HG02973 (cell line): ENCODE data around the gene MTOR.
A peak's percentile ranks its signal among the peaks of the same experiment; 100 is the strongest.

ENCODE experiments used
- ATAC-seq: cut with Tn5 transposase; IDR thresholded peaks from one replicate; pipeline ENCODE4 v1.9.1; 2021; ENCODE audit warnings: moderate library complexity; ENCODE audit not compliant: unreplicated experiment

MTOR gene

DNA sequence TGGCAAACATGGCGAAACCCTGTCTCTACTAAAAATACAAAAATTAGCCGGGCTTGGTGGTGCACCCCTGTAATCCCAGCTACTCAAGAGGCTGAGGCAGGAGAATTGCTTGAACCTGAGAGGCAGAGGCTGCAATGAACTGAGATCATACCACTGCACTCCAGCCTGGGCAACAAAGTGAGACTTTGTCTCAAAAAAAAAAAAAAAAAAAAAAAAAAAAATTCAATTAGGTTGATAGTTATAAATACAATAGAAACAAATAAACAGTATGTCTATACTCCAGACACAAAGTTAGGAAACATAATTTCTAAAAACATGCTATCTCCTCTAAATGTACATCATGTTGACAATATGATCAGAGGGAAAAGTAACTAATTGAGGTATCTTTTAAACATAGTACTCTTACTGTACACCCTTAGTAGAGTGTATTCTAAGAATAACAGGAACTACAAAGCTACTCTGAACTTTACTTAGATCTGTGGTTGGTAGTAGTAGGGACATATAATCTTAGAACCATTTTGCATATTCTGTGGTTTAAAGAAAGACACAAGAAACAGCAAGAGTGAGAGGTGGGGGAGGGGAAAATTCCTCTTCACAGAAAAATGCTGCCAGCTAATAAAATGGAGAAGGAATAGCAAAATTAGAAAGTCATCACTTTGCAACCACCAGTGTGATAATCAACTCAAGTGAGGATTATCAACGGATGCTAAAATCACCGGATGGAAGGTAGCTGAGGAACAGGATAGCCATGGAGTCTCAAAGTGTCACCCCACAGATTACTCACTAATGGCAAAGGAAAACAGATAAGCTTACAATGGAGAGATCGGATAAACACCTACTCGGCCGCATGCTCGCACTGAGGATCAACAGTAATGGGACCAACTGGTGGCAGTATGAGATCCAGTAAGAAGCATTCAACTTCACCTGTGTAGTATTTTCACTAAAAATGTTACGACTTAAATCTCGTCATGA is 35.0 kb downstream of the MTOR start:
- peak; percentile 63 for ATAC-seq

DNA sequence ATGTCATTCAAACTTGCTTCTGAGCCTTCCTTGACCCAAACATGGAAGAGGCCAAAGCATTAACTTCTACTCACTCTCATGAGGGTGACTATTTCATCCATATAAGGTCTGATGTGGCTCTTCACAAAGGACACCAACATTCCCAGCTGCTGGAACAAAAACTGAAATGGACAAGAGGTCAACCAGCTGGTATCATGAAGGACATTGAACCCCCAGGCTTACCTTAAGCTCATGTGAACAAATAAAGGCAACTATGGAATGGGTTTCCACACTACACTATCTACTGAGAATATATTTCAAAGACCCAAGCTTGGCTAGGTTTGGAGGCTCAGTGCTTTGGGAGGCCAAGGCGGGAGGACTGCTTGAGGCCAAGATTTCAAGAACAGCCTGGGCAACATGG is 46.3 kb downstream of the MTOR start:
- no peak for ATAC-seq

DNA sequence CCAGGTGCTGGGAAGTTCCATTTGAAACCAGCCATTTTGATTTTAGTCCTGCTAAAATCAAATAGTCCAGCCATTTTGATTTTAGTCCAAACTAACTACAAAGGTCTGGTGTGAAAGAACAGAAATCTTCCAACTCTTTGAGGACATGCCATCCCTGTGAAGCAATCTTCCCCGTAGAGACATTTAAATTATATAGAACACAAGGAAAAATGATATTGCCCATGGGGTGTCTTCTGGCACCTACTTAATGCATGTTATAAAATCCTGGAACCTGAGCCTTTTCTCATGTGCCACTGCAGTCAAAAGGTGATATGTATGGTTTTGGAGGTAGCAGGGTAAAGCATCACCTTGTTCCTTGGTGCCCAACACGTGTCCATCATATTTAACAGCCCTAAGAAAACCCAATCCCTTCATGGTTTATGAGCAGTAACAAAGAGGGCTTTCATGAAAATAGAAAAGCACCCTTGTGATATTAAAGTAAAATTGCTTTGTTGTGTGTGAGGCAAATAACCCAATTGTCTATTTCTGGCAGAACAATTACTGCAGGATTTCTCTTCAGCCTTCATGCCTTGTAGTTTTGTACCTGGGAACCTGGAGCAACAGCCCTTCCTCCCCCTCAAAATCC is 46.9 kb downstream of the MTOR start:
- ATAC-seq, result no peak

DNA sequence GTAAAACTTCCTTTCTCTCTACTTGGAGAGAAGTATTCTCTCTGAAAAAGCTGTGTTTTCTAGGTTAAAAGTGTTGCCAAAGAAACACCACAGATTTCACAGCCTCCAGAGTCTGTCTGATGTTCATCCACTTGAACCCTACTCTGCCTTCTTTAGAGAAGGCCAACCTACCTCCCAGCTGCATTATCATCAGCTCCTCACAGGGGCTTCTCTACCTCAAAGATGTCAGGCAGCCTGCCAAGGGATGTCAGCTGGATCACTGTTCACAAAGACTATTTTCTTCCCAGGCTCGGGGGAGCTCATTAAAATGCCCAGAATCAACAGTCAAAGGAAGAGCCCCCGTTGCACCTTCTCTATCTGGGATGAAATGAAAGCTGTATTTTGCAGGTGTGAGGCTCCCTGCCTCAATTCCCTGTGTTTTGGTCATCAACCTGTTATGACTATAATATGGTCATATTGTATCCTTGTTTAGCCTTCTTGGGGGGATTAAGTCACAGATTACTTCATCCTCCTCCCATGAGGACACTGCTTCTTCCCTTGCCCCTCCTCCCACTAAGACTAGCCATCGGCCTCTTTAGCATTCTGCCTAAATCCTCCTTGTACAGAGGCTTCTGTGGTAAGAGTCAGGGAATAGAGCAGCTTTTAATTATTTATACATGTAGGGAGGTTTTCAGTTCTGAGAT is 47.5 kb downstream of the MTOR start:
- no peak for ATAC-seq

DNA sequence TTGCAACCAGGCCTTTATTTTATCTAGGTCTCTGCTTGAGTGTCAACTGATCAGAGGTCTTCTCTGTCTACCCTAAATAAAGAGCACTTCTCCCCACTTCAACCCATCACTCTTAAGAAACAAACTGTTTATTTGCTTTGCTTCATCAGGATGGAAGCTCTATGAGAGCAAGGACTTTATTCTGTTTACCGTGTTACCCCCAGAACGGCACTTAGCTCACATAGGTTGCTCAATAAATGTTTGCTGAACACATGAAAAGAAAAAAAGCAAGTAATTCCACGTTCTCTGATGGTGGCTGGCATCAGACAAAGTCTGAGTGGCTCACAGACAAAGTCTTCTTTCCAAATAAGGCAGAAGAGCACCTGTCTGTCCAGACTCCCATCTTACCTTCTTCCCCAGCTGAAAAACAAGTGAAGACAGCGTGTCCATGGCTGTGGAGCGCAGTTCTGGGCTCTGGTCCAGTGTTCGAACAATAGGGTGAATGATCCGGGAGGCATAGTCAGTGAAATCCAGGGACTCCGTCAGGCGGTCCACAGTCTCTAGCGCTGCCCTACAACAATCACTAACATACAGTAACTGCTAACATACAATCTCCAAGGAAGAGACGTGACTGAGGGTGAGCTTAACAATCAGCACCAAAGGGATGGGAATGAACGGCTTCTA is 50.3 kb downstream of the MTOR start:
- no peak for ATAC-seq

DNA sequence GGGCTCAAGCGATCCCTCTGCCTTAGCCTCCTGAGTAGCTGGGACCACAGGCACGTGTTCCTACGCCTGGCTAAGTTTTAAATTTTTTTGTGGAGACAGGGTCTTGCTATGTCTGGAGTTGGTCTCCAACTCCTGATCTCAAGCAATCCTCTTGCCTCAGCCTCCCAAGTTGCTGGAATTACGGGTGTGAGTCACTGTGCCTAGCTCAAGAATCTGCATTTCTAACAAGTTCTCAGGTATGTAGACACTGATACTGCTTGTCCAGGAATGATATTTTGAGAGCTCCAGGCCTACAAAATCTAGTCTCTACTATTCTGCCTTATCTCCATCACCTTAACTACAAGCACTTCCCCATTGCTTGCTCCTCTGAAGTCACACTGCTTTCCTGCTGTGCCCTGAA is 50.9 kb downstream of the MTOR start:
- ATAC-seq, result no peak

DNA sequence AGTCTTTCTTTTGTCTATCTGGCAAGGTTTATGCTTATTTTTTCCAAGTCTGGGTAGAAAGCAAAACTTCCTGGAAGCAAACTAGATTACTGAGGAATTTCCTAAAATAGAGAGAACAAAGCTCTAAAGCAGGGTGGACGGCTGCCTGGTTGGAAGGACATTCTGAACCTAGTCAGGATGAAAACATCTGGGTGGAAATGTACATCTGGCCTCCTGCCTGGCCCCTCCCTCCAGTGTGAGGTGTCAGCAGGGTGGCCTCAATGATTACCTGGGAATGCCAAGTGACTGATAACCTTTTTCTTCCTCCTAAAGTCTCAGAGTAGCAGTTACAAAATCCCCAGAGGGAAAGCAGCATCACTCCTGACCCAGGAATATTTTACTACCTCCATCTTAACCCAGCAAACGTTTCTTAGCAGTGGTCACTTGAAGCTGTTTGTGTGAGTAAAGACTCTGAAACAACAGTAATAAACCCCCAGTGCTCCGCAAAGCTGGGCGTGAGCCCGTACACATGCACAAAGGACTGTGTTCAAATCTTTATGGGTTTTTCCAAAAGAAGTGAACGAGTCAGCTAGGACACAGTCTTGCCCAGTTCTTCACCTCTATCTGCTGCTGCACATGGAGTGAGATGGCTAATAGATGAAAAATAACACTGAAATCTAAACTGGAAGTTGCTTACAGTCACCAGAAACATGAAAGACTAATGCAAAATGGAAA is 54.3 kb downstream of the MTOR start:
- ATAC-seq, result no peak

DNA sequence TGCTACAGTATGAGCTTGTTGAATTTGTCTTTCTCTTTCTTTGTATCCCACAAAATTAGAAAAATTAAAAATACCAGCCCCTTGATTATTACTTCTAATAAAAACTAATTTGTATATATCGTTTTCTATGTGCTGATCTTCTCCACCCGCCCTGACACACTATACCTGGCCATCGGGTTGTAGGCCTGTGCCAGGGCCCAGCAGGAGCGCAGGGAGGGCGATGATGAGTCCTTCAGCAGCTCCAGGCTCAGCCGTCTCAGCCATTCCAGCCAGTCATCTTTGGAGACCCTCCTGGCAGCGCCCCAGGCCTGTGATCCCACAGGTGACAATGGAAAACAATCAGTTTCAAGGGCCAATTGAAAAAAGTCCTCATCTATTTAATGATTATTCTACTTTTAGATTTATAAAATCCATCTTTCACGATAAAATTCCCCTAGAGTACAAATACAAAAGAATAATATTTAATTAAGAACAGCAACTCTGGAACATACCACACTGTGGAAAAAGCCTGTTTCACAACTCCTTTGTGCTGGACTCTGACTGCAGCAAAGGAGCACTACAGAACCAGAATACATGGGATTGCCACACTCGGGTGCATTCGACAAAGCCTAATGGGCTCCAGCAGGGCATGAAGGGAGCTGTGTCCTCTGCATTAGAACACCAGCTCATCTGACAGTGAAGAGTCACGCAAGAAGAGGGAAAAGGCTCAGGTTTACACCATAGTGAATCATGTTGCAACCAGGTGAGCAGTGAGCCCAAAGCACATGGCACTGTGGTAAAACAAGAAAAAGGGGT is 57.8 kb downstream of the MTOR start:
- ATAC-seq, result no peak

DNA sequence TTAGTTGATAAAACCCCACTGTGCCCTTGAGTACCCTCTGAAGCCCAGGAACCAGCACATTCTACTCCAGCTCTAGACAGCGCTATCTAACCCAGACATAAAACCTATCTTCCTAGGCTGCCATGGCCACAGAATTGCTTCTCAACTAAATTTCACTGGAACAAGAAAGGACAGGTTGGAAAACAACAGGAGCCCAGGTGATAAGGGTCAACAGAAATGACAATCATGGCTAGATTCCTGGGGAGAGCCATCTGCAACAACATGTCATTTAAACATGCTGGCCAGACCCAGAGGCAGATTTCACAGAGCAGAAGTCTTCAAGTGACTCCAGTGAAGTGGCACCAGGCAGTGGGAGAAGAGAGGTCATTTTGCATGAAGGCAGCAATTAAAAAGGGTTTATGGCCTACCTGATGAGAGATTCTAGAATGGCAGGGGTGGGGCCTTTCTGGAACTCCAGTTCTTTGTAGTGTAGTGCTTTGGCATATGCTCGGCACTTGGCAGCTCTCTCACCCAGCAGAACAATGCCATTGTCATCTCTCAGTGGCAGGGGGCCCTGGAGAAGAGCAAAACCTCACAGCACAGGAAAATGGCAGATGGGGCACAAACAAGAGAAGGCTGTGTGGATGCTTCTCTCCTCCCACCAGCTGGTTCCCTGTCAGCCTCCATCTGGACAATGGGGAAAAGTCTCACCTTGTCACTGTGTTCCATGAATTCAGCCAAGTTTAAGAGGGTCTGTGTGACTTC is 63.3 kb downstream of the MTOR start:
- ATAC-seq, result no peak

DNA sequence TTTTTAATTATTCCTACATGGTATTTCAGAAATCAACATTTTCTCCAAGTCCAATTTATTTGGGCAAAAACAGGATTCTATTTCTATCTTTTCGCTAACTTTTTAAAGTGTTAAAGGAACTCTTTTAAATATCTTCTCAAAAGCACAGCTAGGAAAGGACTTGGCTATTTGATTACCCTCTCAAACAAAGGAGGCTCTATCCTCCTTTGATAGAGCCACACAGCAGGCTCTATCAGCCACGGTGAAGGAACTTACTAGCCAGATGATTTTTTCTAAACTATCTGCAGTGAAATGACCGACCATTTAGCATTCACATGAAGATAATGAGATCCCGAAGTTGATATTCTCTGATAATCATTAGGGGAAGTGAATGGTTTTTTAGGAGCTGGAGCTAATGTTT is 64.1 kb downstream of the MTOR start:
- no peak for ATAC-seq

DNA sequence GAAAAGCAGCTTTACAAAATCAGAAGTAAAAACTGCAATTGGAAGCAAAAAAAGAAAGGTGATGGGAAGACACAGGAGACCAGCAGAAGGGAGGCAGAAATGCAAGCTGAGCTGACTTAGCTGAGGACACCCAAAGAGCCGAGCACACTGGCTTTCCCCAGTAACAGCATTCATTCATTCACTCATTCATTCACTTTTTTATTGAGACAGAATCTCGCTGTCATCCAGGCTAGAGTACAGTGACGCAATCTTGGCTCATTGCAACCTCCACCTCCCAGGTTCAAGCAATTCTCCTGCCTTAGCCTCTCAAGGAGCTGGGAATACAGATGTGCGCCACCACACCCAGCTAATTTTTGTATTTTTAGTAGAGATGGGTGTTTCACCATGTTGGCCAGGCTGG is 65.0 kb downstream of the MTOR start:
- ATAC-seq, result no peak

DNA sequence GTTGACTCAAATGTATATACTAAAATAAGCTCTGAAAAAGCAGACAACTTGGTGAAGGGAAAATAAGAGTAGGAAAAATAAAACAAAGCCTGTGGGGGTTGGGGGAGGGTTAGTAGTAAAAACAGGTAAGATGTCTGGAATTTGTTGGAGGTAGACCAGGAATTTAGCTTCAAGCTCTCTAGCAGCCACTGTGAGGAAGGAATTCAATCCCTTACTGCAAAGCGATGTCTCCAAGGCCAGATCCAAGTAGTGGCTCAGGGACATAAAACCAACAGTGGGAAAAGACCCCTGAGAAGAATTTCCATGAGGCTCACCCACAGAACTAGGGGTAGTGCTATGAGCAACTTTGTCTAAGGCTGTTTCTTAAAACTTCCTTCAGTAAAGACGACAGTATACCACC is 65.4 kb downstream of the MTOR start:
- ATAC-seq, result no peak

DNA sequence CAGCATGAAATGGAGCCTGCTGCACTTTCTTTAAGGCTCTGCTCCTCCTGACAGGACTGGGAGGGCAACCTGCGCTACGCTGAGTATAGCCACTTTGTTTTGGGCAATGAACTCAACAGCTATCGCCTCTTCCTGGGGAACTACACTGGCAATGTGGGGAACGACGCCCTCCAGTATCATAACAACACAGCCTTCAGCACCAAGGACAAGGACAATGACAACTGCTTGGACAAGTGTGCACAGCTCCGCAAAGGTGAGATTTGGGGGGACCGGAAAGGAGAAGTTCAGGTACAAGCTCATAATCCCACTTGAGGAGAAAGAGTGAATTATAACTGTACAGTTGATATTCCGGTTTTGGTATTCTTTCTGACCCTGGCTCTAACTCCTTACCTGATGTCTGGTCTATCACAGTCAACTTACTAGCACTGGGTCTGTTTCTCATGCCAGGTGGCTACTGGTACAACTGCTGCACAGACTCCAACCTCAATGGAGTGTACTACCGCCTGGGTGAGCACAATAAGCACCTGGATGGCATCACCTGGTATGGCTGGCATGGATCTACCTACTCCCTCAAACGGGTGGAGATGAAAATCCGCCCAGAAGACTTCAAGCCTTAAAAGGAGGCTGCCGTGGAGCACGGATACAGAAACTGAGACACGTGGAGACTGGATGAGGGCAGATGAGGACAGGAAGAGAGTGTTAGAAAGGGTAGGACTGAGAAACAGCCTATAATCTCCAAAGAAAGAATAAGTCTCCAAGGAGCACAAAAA is 67.8 kb downstream of the MTOR start:
- no peak for ATAC-seq

DNA sequence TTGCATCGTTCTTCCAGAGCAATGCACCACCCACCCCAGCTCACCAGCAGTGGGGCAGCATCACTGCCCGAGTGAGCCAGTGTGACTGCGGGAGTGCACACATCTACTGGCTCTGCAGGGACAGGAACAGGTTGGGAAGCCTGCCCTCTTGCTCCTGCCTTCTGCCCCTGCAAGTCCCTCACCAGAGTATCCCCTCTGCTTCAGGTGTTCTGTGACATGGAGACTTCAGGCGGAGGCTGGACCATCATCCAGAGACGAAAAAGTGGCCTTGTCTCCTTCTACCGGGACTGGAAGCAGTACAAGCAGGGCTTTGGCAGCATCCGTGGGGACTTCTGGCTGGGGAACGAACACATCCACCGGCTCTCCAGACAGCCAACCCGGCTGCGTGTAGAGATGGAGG is 69.0 kb downstream of the MTOR start:
- ATAC-seq, result no peak

DNA sequence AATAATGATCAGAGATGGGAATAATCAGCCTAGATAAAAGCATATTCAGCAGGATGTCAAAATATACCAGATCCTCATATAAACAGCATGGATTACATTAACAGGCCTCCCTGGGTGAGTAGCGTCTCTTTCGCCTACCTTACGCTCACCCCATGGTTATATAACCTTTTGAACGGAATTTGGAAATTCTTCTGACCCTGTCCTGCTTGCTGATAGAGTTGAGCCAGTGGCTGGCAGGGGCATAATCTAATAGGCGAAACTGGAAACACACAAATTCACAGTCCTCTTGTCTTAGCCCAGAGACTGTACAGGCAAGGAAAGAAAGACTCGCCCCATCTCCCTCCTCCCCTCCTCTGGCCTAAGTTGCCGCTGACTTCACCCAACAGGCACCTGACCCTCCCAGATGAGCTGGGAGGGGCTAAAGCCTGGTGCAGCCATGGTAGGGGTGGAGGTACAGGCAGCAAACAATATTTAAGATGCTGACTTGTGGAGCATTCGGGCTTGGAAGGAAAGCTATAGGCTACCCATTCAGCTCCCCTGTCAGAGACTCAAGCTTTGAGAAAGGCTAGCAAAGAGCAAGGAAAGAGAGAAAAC is 73.4 kb downstream of the MTOR start, which contains the start of gene ANGPTL7:
Gene ANGPTL7 (plus strand): TSS at position 498 of the 594 bp plus-strand sequence. CDS start 225 bp downstream, outside the sequence.
- ATAC-seq, result no peak

DNA sequence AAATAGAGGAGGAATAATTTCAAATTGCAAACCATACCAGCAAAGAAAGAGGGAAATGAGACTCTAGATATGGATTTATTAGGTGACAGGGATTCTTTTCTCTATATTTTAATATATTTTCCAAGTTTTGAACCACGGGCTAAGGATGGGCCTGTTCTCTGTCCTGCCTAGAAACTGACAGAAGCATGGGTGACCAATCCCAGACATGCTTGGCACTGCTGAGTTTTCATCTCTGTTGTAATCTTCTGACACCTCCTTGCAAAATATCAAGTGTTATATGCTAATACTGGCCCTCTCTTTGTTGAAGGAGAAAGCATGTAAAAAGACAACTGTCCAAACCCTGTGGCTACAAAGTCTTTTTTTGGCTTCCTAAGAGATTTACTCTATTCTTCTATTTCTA is 74.0 kb downstream of the MTOR start:
- no peak for ATAC-seq

DNA sequence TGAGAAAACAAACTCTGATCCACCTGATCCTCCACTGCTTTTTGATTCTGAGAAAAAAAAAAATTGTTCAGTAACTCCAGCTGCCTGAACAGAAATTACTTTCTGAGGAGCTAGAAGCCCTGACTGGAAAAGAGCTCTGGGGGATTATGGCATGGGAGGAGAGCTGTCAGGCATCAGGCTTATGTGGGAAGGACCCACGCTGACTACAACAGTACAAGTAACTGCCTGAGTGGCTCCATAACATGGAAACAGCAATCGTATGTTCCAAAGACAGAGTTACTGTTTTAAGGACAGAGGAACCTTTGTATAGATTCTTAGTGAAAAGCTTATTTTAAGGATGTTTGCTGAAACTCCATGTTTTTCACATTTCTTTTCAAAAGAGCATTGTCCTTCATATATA is 74.4 kb downstream of the MTOR start:
- no peak for ATAC-seq

DNA sequence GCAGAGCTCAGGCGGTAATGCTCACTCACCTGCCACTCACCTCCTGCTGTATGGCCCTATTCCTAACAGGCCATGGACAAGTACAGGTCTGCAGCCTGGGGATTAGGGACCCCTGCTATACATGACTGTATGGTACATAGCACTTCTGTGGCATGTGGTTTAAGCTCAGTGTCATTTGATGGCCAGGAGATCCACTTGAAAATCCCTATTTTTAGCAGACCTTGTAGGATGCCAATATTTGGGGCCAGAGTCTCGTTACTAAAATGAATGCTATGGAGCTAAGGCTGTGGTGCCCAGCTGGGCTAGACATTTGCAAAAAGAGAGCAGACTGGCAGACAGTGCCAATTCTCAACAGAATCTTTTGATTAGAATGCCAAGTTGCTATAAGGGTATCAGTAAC is 74.9 kb downstream of the MTOR start:
- ATAC-seq, result no peak
